Endothelial cell (in vitro differentiated cells): Measurements from ENCODE around the gene TBC1D3B. TPM values are rescaled to one million over a fixed set of nuclear protein-coding genes. Genes with fewer than 3 reads are reported as not detected.

ENCODE experiments used
- DNase-seq: peaks from one replicate; pipeline ENCODE4 v3.0.0; 2021; ENCODE audit warnings: low spot score
- H3K27ac Mint-ChIP-seq: one replicate; pipeline ENCODE4 v1.8.0; 2021; ENCODE audit warnings: mixed read lengths, inconsistent platforms; ENCODE audit not compliant: unreplicated experiment
- H3K27me3 Mint-ChIP-seq: one replicate; pipeline ENCODE4 v1.8.0; 2021; ENCODE audit warnings: mild to moderate bottlenecking, moderate library complexity, mixed read lengths, inconsistent platforms; ENCODE audit not compliant: unreplicated experiment
- H3K36me3 Mint-ChIP-seq: one replicate; pipeline ENCODE4 v1.8.0; 2021; ENCODE audit warnings: mild to moderate bottlenecking, low read depth, mixed read lengths, inconsistent platforms; ENCODE audit not compliant: unreplicated experiment
- H3K4me1 Mint-ChIP-seq: one replicate; pipeline ENCODE4 v1.8.0; 2021; ENCODE audit warnings: mild to moderate bottlenecking, mixed read lengths, inconsistent platforms; ENCODE audit not compliant: unreplicated experiment
- H3K4me3 Mint-ChIP-seq: one replicate; pipeline ENCODE4 v1.8.0; 2021; ENCODE audit warnings: mild to moderate bottlenecking, mixed read lengths, inconsistent platforms; ENCODE audit not compliant: unreplicated experiment
- H3K9me3 Mint-ChIP-seq: one replicate; pipeline ENCODE4 v1.8.0; 2021; ENCODE audit warnings: mixed read lengths, inconsistent platforms; ENCODE audit not compliant: unreplicated experiment
- total RNA-seq: library from RNA; stranded (reverse); fragmentation: NEBNext Ultra II Directional; extraction: Animal tissue kit (Norgen Biotek cat#: 25700); gene quantifications from one replicate; pipeline ENCODE4 v1.2.1, GENCODE V29; 2021; ENCODE audit not compliant: unreplicated experiment
- TF ChIP-seq, protein P1 (sequence below): fragments of 200-600 bp; sonication (generic); IDR thresholded peaks from one replicate; pipeline ENCODE4 v1.5.0; 2021; ENCODE audit warnings: antibody characterized with exemption; ENCODE audit not compliant: unreplicated experiment

The TBC1D3B gene
- total RNA-seq, 1 donor from 2014 or later, result 8.9 TPM

DNA sequence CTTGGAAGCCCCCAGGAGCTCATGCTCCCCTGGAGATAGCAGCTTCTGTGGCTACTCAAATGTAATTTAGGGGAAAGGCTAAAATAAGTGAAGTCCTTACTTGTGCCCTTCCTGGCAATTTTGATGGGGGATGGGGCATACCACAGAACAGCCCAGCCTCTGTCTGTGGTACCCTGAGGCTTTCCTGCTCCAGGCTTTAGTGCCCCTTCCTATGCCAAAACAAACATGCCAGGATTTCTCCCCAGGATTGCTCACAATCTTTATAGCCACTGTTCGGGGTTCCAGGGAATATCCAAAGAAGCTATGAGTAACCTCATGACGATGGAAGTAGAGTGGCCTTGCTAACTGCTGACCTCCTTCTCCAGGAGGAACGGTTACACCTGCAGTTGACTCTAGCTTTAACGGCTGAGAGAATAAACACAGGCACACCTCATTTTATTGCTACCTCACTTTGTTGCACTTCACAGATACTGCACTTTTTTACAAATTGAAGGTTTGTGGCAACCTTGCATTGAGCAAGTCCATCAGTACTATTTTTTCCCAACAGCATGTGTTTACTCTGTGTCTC, 47.9 kb downstream of the TBC1D3B start:
- H3K4me1 Mint-ChIP-seq, result no peaks in the 10 kb centered on the region
- H3K27me3 Mint-ChIP-seq, result no peaks in the 10 kb centered on the region
- H3K9me3 Mint-ChIP-seq, result peaks cover 10% of the 10 kb centered on the region
- TF ChIP-seq, protein P1, sequence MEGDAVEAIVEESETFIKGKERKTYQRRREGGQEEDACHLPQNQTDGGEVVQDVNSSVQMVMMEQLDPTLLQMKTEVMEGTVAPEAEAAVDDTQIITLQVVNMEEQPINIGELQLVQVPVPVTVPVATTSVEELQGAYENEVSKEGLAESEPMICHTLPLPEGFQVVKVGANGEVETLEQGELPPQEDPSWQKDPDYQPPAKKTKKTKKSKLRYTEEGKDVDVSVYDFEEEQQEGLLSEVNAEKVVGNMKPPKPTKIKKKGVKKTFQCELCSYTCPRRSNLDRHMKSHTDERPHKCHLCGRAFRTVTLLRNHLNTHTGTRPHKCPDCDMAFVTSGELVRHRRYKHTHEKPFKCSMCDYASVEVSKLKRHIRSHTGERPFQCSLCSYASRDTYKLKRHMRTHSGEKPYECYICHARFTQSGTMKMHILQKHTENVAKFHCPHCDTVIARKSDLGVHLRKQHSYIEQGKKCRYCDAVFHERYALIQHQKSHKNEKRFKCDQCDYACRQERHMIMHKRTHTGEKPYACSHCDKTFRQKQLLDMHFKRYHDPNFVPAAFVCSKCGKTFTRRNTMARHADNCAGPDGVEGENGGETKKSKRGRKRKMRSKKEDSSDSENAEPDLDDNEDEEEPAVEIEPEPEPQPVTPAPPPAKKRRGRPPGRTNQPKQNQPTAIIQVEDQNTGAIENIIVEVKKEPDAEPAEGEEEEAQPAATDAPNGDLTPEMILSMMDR, result no peak
- DNase-seq, result no peak
- H3K36me3 Mint-ChIP-seq, result peaks cover 4% of the 10 kb centered on the region
- H3K4me3 Mint-ChIP-seq, result no peak overlapping the region
- H3K27ac Mint-ChIP-seq, result no peak overlapping the region

DNA sequence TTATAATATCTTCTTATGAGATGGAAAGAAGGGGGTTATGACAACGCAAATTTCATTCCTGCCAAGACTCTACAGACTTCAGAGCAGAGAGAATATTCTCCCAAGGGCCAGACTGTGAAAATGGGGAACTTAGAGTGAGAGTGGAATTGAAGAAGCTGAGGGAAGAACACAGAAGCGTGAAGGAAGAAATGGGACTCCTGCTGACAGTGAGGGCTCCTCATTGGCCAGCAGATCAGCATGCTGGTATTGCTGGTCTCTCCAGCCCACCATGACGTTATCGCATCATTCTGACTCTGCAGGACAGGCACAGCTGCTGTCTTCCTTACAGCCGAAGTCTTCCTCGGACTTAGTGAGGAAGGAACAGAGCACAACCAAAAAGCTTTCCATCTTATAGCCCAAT, 48.5 kb downstream of the TBC1D3B start:
- H3K27me3 Mint-ChIP-seq, result no peaks in the 10 kb centered on the region
- TF ChIP-seq, protein P1, result no peak
- H3K4me1 Mint-ChIP-seq, result no peaks in the 10 kb centered on the region
- H3K4me3 Mint-ChIP-seq, result no peak overlapping the region
- no peak overlapping the region for H3K27ac Mint-ChIP-seq
- H3K36me3 Mint-ChIP-seq, result peaks cover 4% of the 10 kb centered on the region
- DNase-seq, result no peak
- H3K9me3 Mint-ChIP-seq, result peaks cover 10% of the 10 kb centered on the region

DNA sequence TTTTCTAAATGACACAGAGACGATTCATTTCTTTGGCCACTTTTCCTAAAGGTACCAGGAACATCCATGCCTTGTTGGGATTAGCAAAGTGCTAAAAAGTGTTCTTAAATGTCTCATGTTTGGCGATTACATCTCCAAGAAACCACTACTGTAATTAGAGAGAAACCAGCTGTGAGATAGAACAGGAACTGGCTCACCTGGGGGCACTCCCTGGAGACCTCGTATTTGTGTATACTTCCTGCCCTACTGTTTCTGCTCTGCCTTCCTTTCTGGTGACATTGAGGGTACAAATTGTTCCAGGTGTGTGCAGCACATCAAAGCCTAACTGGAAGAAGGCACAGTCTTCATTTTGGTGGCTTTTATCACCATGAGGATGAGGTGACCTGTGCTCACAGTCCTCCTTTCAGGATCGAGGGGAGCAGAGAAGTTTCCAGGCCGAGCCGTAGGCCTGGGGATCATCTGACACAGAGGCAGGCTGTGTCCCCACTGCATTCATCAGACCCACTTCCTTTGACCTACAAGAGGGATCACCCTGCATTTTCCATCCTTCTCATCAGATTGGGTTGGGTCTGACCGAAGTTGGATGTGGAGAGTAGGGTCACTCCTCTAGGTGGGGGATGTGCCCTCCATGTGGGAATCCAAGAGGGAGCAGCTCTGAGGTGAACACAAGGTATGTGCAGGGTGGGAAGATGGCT, 49.1 kb downstream of the TBC1D3B start:
- DNase-seq, result no peak
- no peaks in the 10 kb centered on the region for H3K4me1 Mint-ChIP-seq
- no peak overlapping the region for H3K4me3 Mint-ChIP-seq
- TF ChIP-seq, protein P1, result no peak
- H3K27me3 Mint-ChIP-seq, result no peaks in the 10 kb centered on the region
- peaks cover 10% of the 10 kb centered on the region for H3K9me3 Mint-ChIP-seq
- H3K27ac Mint-ChIP-seq, result no peak overlapping the region
- peaks cover 4% of the 10 kb centered on the region for H3K36me3 Mint-ChIP-seq

DNA sequence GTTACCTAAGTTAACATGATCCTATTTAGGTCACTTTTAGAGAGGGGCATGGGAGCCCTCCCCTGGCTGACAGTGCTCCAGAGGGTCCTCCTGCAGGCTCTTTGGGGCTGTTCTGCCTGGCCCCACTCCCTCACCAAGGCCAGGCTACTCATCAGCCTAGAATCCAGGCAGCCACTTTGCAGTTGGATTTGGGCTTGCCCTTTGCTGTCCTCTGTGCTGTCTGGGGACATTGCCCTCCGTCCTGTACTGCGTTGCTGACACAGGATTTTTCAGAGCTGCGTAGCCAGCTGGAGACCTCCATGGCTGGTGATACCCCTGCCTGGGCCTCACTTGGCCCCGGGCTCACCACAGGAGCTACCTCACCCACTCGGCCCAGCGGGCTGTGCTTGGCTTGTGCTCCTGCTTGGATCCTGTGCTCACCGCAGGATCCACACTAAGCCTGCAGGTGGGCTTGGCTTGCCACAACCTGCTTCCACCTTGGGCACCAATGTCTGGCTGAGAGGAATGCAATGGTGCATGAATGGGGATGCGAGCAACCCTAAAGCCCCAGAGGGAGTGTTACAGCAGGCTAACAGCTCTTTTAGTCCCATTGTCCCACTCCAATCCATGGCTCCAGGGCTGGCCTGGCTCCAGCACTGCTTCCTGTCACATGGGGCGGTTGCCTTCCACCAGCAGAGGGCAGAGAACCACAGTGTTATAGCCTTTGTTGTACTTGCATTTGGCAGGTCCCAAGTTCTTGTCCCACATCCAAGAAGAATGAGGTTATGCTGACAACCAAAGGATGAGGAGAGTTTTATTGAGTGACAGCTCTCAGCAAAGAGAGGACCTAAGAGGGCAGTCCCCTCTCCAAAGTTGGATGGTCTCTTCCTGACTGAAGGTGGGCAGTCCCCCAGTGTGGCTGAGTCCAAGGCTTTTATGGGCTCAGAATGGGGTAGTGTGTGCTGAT, 51.3 kb downstream of the TBC1D3B start:
- Mint-ChIP-seq H3K36me3 (peaks cover 4% of the 10 kb centered on the region), H3K27me3 (no peaks in the 10 kb centered on the region), H3K27ac (no peak overlapping the region), H3K4me1 (no peaks in the 10 kb centered on the region), H3K9me3 (peaks cover 10% of the 10 kb centered on the region), H3K4me3 (no peak overlapping the region)
- no peak for DNase-seq
- TF ChIP-seq, protein P1, result no peak
